ENCODE results near the gene TRAPPC14. TPM values are rescaled to one million over a fixed set of nuclear protein-coding genes. Genes with fewer than 3 reads are reported as not detected.

The TRAPPC14 gene
- total RNA-seq, 1 donor from 2014 or later: 19.7 TPM

- no peaks in the 10 kb centered on the region for H3K36me3 ChIP-seq
- H3K4me1 ChIP-seq: peaks cover 10% of the 10 kb centered on the region
- no peak overlapping the region for H3K4me3 ChIP-seq
- H3K27me3 ChIP-seq: peaks cover 15% of the 10 kb centered on the region
- no peak overlapping the region for H3K27ac ChIP-seq
- TF ChIP-seq CTCF (IDR thresholded peaks at IDR 0.05): no peak
- no peaks in the 10 kb centered on the region for H3K9me3 ChIP-seq
- no peak for ATAC-seq
- intact Hi-C loops (cut with DNase I): no loop called here
- DNase-seq: peak; percentile 53
Observed at GRCh38 chr7:100173806-100174495, 15.4 kb upstream of the TRAPPC14 start.

GRCh38 chr7:100171840-100172239 lies 13.3 kb upstream of the TRAPPC14 start:
- no peak overlapping the region for H3K27ac ChIP-seq
- intact Hi-C loops (cut with DNase I): no loop called here
- H3K27me3 ChIP-seq: peaks cover 15% of the 10 kb centered on the region
- H3K4me1 ChIP-seq: peaks cover 9% of the 10 kb centered on the region
- ATAC-seq (no peak), DNase-seq (peak; percentile 59)
- no peaks in the 10 kb centered on the region for H3K9me3 ChIP-seq
- H3K36me3 ChIP-seq: no peaks in the 10 kb centered on the region
- TF ChIP-seq CTCF (IDR thresholded peaks at IDR 0.05): no peak
- H3K4me3 ChIP-seq: peak overlapping the region; percentile 36

GRCh38 chr7:100171087-100171681 lies 12.7 kb upstream of the TRAPPC14 start:
- no peak overlapping the region for H3K27ac ChIP-seq
- no peak for TF ChIP-seq CTCF (IDR thresholded peaks at IDR 0.05)
- peaks cover 7% of the 10 kb centered on the region for H3K4me1 ChIP-seq
- peak; percentile 67 for DNase-seq
- peaks cover 15% of the 10 kb centered on the region for H3K27me3 ChIP-seq
- no peaks in the 10 kb centered on the region for H3K36me3 ChIP-seq
- peak overlapping the region; percentile 36 for H3K4me3 ChIP-seq
- intact Hi-C loops (cut with DNase I): no loop called here
- no peaks in the 10 kb centered on the region for H3K9me3 ChIP-seq
- peak; percentile 32 for ATAC-seq

GRCh38 chr7:100170101-100170897 lies 11.8 kb upstream of the TRAPPC14 start:
- DNase-seq (peak; percentile 48), ATAC-seq (no peak)
- Histone ChIP-seq H3K36me3 (no peaks in the 10 kb centered on the region), H3K9me3 (no peaks in the 10 kb centered on the region), H3K4me3 (no peak overlapping the region), H3K4me1 (peaks cover 7% of the 10 kb centered on the region), H3K27ac (no peak overlapping the region), H3K27me3 (peaks cover 15% of the 10 kb centered on the region)
- no peak for TF ChIP-seq CTCF (IDR thresholded peaks at IDR 0.05)
- intact Hi-C loops (cut with DNase I): no loop called here

- Histone ChIP-seq H3K27me3 (peaks cover 15% of the 10 kb centered on the region), H3K9me3 (no peaks in the 10 kb centered on the region), H3K4me1 (peaks cover 7% of the 10 kb centered on the region), H3K27ac (no peak overlapping the region), H3K36me3 (no peaks in the 10 kb centered on the region), H3K4me3 (no peak overlapping the region)
- DNase-seq (peak; percentile 23), ATAC-seq (no peak)
- intact Hi-C loops (cut with DNase I): no loop called here
- TF ChIP-seq CTCF (IDR thresholded peaks at IDR 0.05): no peak
Observed at GRCh38 chr7:100169147-100169850, 10.8 kb upstream of the TRAPPC14 start.
